ENCODE results near the gene TMEM215.

DNA sequence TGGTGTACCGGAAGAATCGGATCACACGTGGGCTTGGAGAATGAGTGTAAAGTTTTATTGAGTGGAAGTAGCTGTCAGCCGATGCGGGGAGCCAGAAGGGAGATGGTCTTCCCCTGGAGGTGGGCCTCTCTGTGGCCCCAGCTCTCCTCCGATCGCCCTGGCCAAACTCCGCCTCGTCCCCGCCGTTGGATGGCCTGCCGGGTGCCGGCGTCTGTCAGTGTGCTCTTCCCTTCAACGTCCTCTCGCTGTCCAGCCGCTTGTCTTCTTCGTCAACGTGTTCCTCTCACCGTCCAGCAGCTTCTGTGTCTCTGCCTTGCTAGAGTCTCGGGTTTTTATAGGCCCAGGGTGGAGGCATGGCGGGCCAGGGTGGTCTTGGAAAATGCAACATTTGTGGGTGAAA lies 27.6 kb upstream of the TMEM215 start:
- TF ChIP-seq CTCF (IDR thresholded peaks at IDR 0.05), result no peak
- no peak for TF ChIP-seq POLR2AphosphoS5 (IDR thresholded peaks at IDR 0.05)
- TF ChIP-seq EP300 (IDR thresholded peaks at IDR 0.05; ENCODE audit: low read depth), result no peak
